Measurements from ENCODE around the gene C1orf53. TPM values are rescaled to one million over a fixed set of nuclear protein-coding genes. Genes with fewer than 3 reads are reported as not detected.

C1orf53 gene
- total RNA-seq, 2 experiments from 2014 or later, result 2.4 to 4.1 TPM

DNA sequence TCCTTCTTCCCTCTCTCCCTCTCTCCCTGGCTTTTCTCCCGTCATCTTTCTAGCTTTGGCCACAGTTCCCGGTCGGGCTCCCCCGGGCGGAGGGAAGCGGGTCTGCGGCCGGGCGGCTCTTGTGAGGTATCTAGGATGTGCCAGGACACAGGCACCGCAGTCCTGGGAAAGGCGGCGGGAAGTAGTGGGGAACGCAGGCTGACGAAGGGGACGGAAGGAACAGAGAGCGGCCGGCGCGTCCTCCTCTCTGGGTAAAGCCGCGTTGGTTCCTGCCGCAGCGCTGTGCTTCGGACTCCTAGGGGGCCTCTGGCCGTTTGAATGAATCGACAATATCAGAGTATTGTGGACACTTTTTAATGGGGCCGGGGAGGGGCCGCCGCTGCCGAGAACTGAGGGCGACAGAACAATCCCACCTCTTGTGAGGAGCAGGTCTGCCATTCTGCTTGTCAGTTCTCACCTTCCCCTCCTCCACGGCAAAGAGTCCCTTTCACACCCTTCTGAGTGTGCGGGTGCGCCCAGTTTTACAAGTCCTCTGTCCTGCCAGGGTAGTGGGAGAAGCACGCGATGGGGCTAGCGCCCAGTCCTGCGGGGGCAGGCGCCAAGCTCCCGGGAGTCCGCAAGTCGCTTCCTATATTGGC is 13.6 kb downstream of the C1orf53 start:
- TF ChIP-seq, protein P1, sequence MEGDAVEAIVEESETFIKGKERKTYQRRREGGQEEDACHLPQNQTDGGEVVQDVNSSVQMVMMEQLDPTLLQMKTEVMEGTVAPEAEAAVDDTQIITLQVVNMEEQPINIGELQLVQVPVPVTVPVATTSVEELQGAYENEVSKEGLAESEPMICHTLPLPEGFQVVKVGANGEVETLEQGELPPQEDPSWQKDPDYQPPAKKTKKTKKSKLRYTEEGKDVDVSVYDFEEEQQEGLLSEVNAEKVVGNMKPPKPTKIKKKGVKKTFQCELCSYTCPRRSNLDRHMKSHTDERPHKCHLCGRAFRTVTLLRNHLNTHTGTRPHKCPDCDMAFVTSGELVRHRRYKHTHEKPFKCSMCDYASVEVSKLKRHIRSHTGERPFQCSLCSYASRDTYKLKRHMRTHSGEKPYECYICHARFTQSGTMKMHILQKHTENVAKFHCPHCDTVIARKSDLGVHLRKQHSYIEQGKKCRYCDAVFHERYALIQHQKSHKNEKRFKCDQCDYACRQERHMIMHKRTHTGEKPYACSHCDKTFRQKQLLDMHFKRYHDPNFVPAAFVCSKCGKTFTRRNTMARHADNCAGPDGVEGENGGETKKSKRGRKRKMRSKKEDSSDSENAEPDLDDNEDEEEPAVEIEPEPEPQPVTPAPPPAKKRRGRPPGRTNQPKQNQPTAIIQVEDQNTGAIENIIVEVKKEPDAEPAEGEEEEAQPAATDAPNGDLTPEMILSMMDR (conservative IDR thresholded peaks at IDR 0.05; ENCODE audit: low read length), result no peak
- TF ChIP-seq EZH2phosphoT487 (IDR thresholded peaks at IDR 0.05; ENCODE audit: borderline replicate concordance, low read depth, low read length), result no peak
- ChIA-PET CTCF (ENCODE audit: unreplicated experiment) (no interaction called here), POLR2A (interaction anchor here (0.7 kb wide), 1 partner anchor 133 kb away, joined by 6 read pairs; no protein-coding TSS in a partner anchor)
- no peak overlapping the region for H3K4me3 ChIP-seq (ENCODE audit: low read depth, low read length, poor library complexity, severe bottlenecking)
- no peaks in the 10 kb centered on the region for H3K9me3 ChIP-seq (ENCODE audit: low read length)
- DNase-seq (ENCODE audit: low spot score), result no peak
- no peak overlapping the region for H3K27ac ChIP-seq (ENCODE audit: low read depth, low read length, poor library complexity, severe bottlenecking)
- H3K4me1 ChIP-seq (ENCODE audit: insufficient read depth, low read length, poor library complexity, severe bottlenecking), result no peaks in the 10 kb centered on the region
- BruUV-seq (replicated peaks), result no TSS peak
- H4K20me1 ChIP-seq (ENCODE audit: insufficient read depth, low read length), result no peaks in the 10 kb centered on the region
- H3K4me2 ChIP-seq (ENCODE audit: low read length), result no peak overlapping the region
- H3K79me2 ChIP-seq (ENCODE audit: insufficient read depth, low read depth, low read length), result no peaks in the 10 kb centered on the region
- no peaks in the 10 kb centered on the region for H3K9me2 ChIP-seq (ENCODE audit: insufficient read depth, low read length)
- intact Hi-C loops (cut with micrococcal nuclease; ENCODE audit: unreplicated experiment), result no loop called here
- H2AFZ ChIP-seq (ENCODE audit: low read length), result no peak overlapping the region
- H3K36me3 ChIP-seq (ENCODE audit: insufficient read depth, low read length), result no peaks in the 10 kb centered on the region

DNA sequence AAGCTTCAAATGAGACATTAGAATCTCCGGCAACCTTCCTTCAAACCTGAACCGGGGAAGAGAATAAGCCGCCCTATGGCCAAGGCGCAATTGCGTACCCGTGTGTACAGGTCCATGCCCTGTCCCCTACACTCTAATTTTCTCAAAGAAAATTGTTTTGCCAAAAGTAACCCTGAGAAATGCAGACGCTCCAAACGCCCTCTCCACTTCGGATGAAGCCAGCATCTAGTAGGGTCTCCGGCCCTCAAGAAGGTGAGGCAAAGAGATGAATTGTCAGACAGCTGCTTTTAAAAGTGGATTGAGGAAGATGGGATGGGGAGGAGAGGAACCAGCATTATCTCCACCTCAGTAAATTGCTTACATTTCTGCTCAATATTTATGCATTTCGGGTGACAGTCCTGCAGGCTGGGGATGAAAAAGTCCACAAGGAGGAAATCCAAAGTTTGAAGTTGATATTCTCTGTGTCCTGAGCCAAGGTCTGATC is 14.1 kb downstream of the C1orf53 start:
- Histone ChIP-seq H3K79me2 (ENCODE audit: insufficient read depth, low read depth, low read length) (no peaks in the 10 kb centered on the region), H3K36me3 (ENCODE audit: insufficient read depth, low read length) (no peaks in the 10 kb centered on the region), H3K9me3 (ENCODE audit: low read length) (no peaks in the 10 kb centered on the region), H3K4me2 (ENCODE audit: low read length) (no peak overlapping the region), H4K20me1 (ENCODE audit: insufficient read depth, low read length) (no peaks in the 10 kb centered on the region), H3K4me3 (ENCODE audit: low read depth, low read length, poor library complexity, severe bottlenecking) (no peak overlapping the region), H2AFZ (ENCODE audit: low read length) (no peak overlapping the region), H3K9me2 (ENCODE audit: insufficient read depth, low read length) (no peaks in the 10 kb centered on the region), H3K4me1 (ENCODE audit: insufficient read depth, low read length, poor library complexity, severe bottlenecking) (no peaks in the 10 kb centered on the region), H3K27ac (ENCODE audit: low read depth, low read length, poor library complexity, severe bottlenecking) (no peak overlapping the region)
- BruUV-seq (replicated peaks), result no TSS peak
- CTCF ChIA-PET (ENCODE audit: unreplicated experiment), result no interaction called here
- no peak for DNase-seq (ENCODE audit: low spot score)
- TF ChIP-seq EZH2phosphoT487 (IDR thresholded peaks at IDR 0.05; ENCODE audit: borderline replicate concordance, low read depth, low read length), result no peak
- TF ChIP-seq, protein P1 (conservative IDR thresholded peaks at IDR 0.05; ENCODE audit: low read length), result no peak
- intact Hi-C loops (cut with micrococcal nuclease; ENCODE audit: unreplicated experiment), result no loop called here
- POLR2A ChIA-PET, result interaction anchor here (0.5 kb wide), 1 partner anchor 131 kb away, joined by 3 read pairs; no protein-coding TSS in a partner anchor

All from OCI-LY7 (cell line).